ENCODE results near the gene MAPKAP1.

DNA sequence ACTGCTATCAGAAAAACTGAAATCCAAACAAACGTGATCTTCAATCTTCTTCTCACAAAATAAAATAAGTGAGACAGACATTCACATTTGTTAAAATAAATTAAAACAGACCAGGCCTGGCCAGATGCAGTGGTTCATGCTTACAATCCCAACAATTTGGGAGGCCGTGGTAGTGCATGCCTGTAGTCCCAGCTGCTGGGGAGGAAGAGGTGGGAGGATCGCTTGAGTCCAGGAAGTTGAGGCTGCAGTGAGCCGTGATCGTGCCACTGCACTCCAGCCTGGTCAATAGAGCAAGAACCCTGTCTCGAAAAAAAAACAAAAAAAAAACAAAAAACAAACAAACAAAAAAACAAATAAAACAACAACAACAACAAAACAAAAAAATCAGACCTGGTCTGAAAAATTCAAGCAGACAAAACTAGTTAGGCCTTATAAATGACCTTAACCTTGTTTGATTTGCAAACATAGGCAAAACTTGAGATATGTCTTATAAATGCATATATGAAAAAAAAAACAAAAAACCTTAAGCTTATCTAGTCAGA is 10.8 kb downstream of the MAPKAP1 start:
- TF ChIP-seq, protein P1, sequence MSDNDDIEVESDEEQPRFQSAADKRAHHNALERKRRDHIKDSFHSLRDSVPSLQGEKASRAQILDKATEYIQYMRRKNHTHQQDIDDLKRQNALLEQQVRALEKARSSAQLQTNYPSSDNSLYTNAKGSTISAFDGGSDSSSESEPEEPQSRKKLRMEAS (IDR thresholded peaks at IDR 0.05; ENCODE audit: low read depth, low read length): no peak
- TF ChIP-seq, protein P2, sequence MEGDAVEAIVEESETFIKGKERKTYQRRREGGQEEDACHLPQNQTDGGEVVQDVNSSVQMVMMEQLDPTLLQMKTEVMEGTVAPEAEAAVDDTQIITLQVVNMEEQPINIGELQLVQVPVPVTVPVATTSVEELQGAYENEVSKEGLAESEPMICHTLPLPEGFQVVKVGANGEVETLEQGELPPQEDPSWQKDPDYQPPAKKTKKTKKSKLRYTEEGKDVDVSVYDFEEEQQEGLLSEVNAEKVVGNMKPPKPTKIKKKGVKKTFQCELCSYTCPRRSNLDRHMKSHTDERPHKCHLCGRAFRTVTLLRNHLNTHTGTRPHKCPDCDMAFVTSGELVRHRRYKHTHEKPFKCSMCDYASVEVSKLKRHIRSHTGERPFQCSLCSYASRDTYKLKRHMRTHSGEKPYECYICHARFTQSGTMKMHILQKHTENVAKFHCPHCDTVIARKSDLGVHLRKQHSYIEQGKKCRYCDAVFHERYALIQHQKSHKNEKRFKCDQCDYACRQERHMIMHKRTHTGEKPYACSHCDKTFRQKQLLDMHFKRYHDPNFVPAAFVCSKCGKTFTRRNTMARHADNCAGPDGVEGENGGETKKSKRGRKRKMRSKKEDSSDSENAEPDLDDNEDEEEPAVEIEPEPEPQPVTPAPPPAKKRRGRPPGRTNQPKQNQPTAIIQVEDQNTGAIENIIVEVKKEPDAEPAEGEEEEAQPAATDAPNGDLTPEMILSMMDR (IDR thresholded peaks at IDR 0.05; ENCODE audit: low read depth, low read length): no peak
- TF ChIP-seq POLR2A (IDR thresholded peaks at IDR 0.05; ENCODE audit: extremely low read depth, insufficient read length): no peak
- TF ChIP-seq MYC (IDR thresholded peaks at IDR 0.05; ENCODE audit: low read depth, low read length): no peak

Data from NB4 (cell line).